GM23338 (cell line): ENCODE data around the gene LRBA. TPM values are rescaled to one million over a fixed set of nuclear protein-coding genes. Genes with fewer than 3 reads are reported as not detected.

Experiments used
- ATAC-seq: fragments of 200-7000 bp; cut with Tn5 transposase; 3 replicates; pipeline ENCODE4 v1.9.1; 2020
- DNase-seq: peaks from one replicate; pipeline ENCODE4 v3.0.0-alpha.2; 2015; ENCODE audit warnings: low spot score
- H2AFZ ChIP-seq: fragments of 200-600 bp; sonication (generic); 2 replicates; pipeline ENCODE4 v1.8.0; 2016; ENCODE audit warnings: antibody characterized with exemption, mild to moderate bottlenecking, moderate library complexity
- H3F3A ChIP-seq: fragments of 200-600 bp; sonication (generic); replicated peaks from 2 replicates; pipeline ENCODE4 v1.8.0; 2017; ENCODE audit warnings: antibody characterized with exemption, mixed run types, low read depth
- H3K27ac ChIP-seq: fragments of 200-600 bp; sonication (generic); 2 replicates; pipeline ENCODE4 v1.6.1; 2016; ENCODE audit warnings: low read depth
- H3K27me3 ChIP-seq: fragments of 200-600 bp; sonication (generic); 2 replicates; pipeline ENCODE4 v1.8.0; 2016; ENCODE audit warnings: mild to moderate bottlenecking, mixed run types, moderate library complexity; ENCODE audit not compliant: insufficient read depth
- H3K36me3 ChIP-seq: fragments of 200-600 bp; sonication (generic); 2 replicates; pipeline ENCODE4 v1.8.0; 2016; ENCODE audit warnings: mild to moderate bottlenecking; ENCODE audit not compliant: insufficient read depth
- H3K4me1 ChIP-seq: fragments of 200-600 bp; sonication (generic); 2 replicates; pipeline ENCODE4 v1.8.0; 2016; ENCODE audit warnings: mild to moderate bottlenecking, moderate library complexity; ENCODE audit not compliant: insufficient read depth
- H3K4me2 ChIP-seq: fragments of 200-600 bp; sonication (generic); 2 replicates; pipeline ENCODE4 v1.7.1; 2017; ENCODE audit warnings: mixed run types
- H3K4me3 ChIP-seq: fragments of 200-600 bp; sonication (generic); 2 replicates; pipeline ENCODE4 v1.6.1; 2016; ENCODE audit warnings: mixed run types
- H3K79me2 ChIP-seq: fragments of 200-600 bp; sonication (generic); replicated peaks from 2 replicates; pipeline ENCODE4 v1.8.0; 2017; ENCODE audit warnings: mild to moderate bottlenecking; ENCODE audit not compliant: insufficient read depth
- H3K9me2 ChIP-seq: fragments of 200-600 bp; sonication (generic); 2 replicates; pipeline ENCODE4 v1.8.0; 2017; ENCODE audit not compliant: insufficient read depth
- H4K20me1 ChIP-seq: fragments of 200-600 bp; sonication (generic); replicated peaks from 2 replicates; pipeline ENCODE4 v1.8.0; 2017; ENCODE audit warnings: mild to moderate bottlenecking; ENCODE audit not compliant: insufficient read depth
- H3K27ac Mint-ChIP-seq: 2 replicates; pipeline ENCODE4 v1.8.0; 2020; ENCODE audit warnings: inconsistent platforms, mild to moderate bottlenecking, moderate library complexity, mixed read lengths
- H3K27me3 Mint-ChIP-seq: 3 replicates; pipeline ENCODE4 v1.8.0; 2022; ENCODE audit warnings: low read depth, mild to moderate bottlenecking, moderate library complexity, mixed read lengths, inconsistent platforms; ENCODE audit not compliant: insufficient read depth, poor library complexity
- H3K36me3 Mint-ChIP-seq: 3 replicates; pipeline ENCODE4 v1.8.0; 2021; ENCODE audit warnings: low read depth, mild to moderate bottlenecking, inconsistent platforms, moderate library complexity, mixed read lengths
- H3K4me1 Mint-ChIP-seq: 3 replicates; pipeline ENCODE4 v1.8.0; 2020; ENCODE audit warnings: mild to moderate bottlenecking, inconsistent platforms, mixed read lengths
- H3K4me3 Mint-ChIP-seq: 3 replicates; pipeline ENCODE4 v1.8.0; 2021; ENCODE audit warnings: moderate library complexity, mild to moderate bottlenecking, inconsistent platforms, mixed read lengths
- H3K9me3 Mint-ChIP-seq: 3 replicates; pipeline ENCODE4 v1.8.0; 2020; ENCODE audit warnings: moderate library complexity, mild to moderate bottlenecking, inconsistent platforms, mixed read lengths
- CREB1 ChIP-seq: fragments of 250-450 bp; sonication (Bioruptor Pico); IDR thresholded peaks from 2 replicates; pipeline ENCODE4 v1.5.0; 2020; ENCODE audit warnings: low read depth, mild to moderate bottlenecking, moderate library complexity
- CTCF ChIP-seq, 2 experiments: fragments of 200-600 bp in 1 of 2; sonication (generic) in 1 of 2; conservative IDR thresholded peaks; 2 replicates each; pipeline versions ENCODE4 v1.5.1 to v1.6.1; 2016 to 2017; ENCODE audit warnings: antibody characterized with exemption in 2 of 2, low read depth in 2 of 2, mild to moderate bottlenecking in 2 of 2, moderate library complexity in 1 of 2
- ETS1 ChIP-seq: IDR thresholded peaks from 2 replicates; pipeline ENCODE4 v1.6.1; 2016; ENCODE audit warnings: antibody characterized with exemption
- EZH2 ChIP-seq: fragments of 200-600 bp; sonication (generic); IDR thresholded peaks from one replicate; pipeline ENCODE4 v1.8.0; 2017; ENCODE audit warnings: antibody characterized with exemption, mild to moderate bottlenecking, low read depth; ENCODE audit not compliant: unreplicated experiment
- EZH2phosphoT487 ChIP-seq: fragments of 200-600 bp; sonication (generic); IDR thresholded peaks from one replicate; pipeline ENCODE4 v1.8.1; 2018; ENCODE audit warnings: antibody characterized with exemption; ENCODE audit not compliant: unreplicated experiment
- JUNB ChIP-seq: IDR thresholded peaks from one replicate; pipeline ENCODE4 v1.6.1; 2016; ENCODE audit warnings: antibody characterized with exemption; ENCODE audit not compliant: unreplicated experiment
- NANOG ChIP-seq: IDR thresholded peaks from 2 replicates; pipeline ENCODE4 v1.6.1; 2016; ENCODE audit warnings: antibody characterized with exemption, borderline replicate concordance
- POLR2AphosphoS5 ChIP-seq: IDR thresholded peaks from 2 replicates; pipeline ENCODE4 v1.6.1; 2016; ENCODE audit warnings: antibody characterized with exemption, low read depth
- REST ChIP-seq: IDR thresholded peaks from one replicate; pipeline ENCODE4 v1.6.1; 2018; ENCODE audit warnings: antibody characterized with exemption; ENCODE audit not compliant: unreplicated experiment
- STAT1 ChIP-seq: IDR thresholded peaks from one replicate; pipeline ENCODE4 v1.6.1; 2016; ENCODE audit warnings: antibody characterized with exemption; ENCODE audit not compliant: unreplicated experiment
- ZNF114 ChIP-seq: fragments of 250-450 bp; sonication (Bioruptor Pico); IDR thresholded peaks from 2 replicates; pipeline ENCODE4 v1.5.0; 2020; ENCODE audit warnings: mild to moderate bottlenecking, moderate library complexity
- ZNF331 ChIP-seq: fragments of 250-450 bp; sonication (Bioruptor Pico); IDR thresholded peaks from 2 replicates; pipeline ENCODE4 v1.5.0; 2020; ENCODE audit warnings: low read depth, mild to moderate bottlenecking, moderate library complexity
- ZNF462 ChIP-seq: fragments of 250-450 bp; sonication (Bioruptor Pico); IDR thresholded peaks from 2 replicates; pipeline ENCODE4 v1.5.0; 2020; ENCODE audit warnings: mild to moderate bottlenecking, moderate library complexity
- polyA plus RNA-seq: library from polyadenylated mRNA; unstranded; fragments of >200 nt; fragmentation: Nextera tagmentation; extraction: Ambion mirVana; gene quantifications from 2 replicates; pipeline ENCODE4 v1.2.1, GENCODE V29; 2016
- total RNA-seq: library from RNA; depleted of rRNA; stranded (reverse); fragments of >200 nt; shearing (Covaris generic); gene quantifications from 2 replicates; pipeline ENCODE4 v1.2.3, GENCODE V29; 2014

Gene LRBA
- total and polyA plus RNA-seq, 2 experiments from 2014 or later, result 23.3 to 126 TPM

- TF ChIP-seq ZNF114 (CRISPR knock-in tag), result no peak
- no peak for TF ChIP-seq NANOG
- no peak for TF ChIP-seq STAT1
- no peak for TF ChIP-seq ZNF331 (CRISPR knock-in tag)
Observed at GRCh38 chr4:150682126-150682525, 333.0 kb downstream of the LRBA start (continued).

GRCh38 chr4:150681063-150681462 is 334.0 kb downstream of the LRBA start:
- Histone ChIP-seq H2AFZ (no peak overlapping the region), H3K27ac (no peak overlapping the region), H3K9me2 (no peaks in the 10 kb centered on the region), H4K20me1 (no peaks in the 10 kb centered on the region), H3K4me1 (peaks cover 12% of the 10 kb centered on the region), H3K4me2 (no peak overlapping the region), H3F3A (no peaks in the 10 kb centered on the region), H3K79me2 (no peaks in the 10 kb centered on the region), H3K4me3 (no peak overlapping the region), H3K27me3 (no peaks in the 10 kb centered on the region), H3K36me3 (no peaks in the 10 kb centered on the region)
- Mint-ChIP-seq H3K9me3 (no peaks in the 10 kb centered on the region), H3K4me1 (peaks cover 11% of the 10 kb centered on the region; the same call in 2 of the 3 replicates), H3K27ac (no peak overlapping the region), H3K4me3 (no peak overlapping the region), H3K27me3 (no peaks in the 10 kb centered on the region), H3K36me3 (no peaks in the 10 kb centered on the region; the same call in 2 of the 3 replicates)
- DNase-seq (no peak), ATAC-seq (no peak)
- TF ChIP-seq EZH2 (no peak), ZNF331 (CRISPR knock-in tag) (no peak), ZNF114 (CRISPR knock-in tag) (no peak), ETS1 (no peak), ZNF462 (no peak), STAT1 (no peak), POLR2AphosphoS5 (no peak), NANOG (no peak), JUNB (no peak), EZH2phosphoT487 (no peak), CTCF (conservative IDR thresholded peaks at IDR 0.05; ENCODE audit: low read depth in 2 of 2) (no peak), CREB1 (CRISPR knock-in tag) (no peak), REST (no peak)
